Suprapubic skin (tissue), 4 donors: Measurements from ENCODE around the gene SERPIND1.

Source experiments
- CTCF ChIP-seq, 2 donors: fragments of 200-600 bp in 1 of 2; fragments of 450-650 bp in 1 of 2; sonication (generic) in 1 of 2; IDR thresholded peaks; one replicate each; pipeline ENCODE4 v1.5.1; 2016 to 2019; ENCODE audit warnings: antibody characterized with exemption in 2 of 2, mild to moderate bottlenecking in 1 of 2, moderate library complexity in 1 of 2
- POLR2A ChIP-seq, 2 donors: fragments of 450-650 bp; IDR thresholded peaks; one replicate each; pipeline ENCODE4 v1.6.1; 2017; ENCODE audit warnings: antibody characterized with exemption in 2 of 2, mild to moderate bottlenecking in 2 of 2, moderate library complexity in 2 of 2
- POLR2AphosphoS5 ChIP-seq, 3 donors: sonication (generic); formaldehyde crosslinking; IDR thresholded peaks; one replicate each; pipeline ENCODE4 v1.6.1; 2017; ENCODE audit warnings: antibody characterized with exemption in 3 of 3

- TF ChIP-seq POLR2A (IDR thresholded peaks at IDR 0.05) (no peak), CTCF (IDR thresholded peaks at IDR 0.05) (no peak), POLR2AphosphoS5 (IDR thresholded peaks at IDR 0.05) (no peak)
Observed at GRCh38 chr22:20758688-20759087, 15.2 kb upstream of the SERPIND1 start.
